Measurements from ENCODE around the gene CBFA2T3. TPM values are rescaled to one million over a fixed set of nuclear protein-coding genes. Genes with fewer than 3 reads are reported as not detected.
A peak's percentile ranks its signal among the peaks of the same experiment; 100 is the strongest.

Gene CBFA2T3
- total RNA-seq, 1 experiment from 2014 or later, result not detected

DNA sequence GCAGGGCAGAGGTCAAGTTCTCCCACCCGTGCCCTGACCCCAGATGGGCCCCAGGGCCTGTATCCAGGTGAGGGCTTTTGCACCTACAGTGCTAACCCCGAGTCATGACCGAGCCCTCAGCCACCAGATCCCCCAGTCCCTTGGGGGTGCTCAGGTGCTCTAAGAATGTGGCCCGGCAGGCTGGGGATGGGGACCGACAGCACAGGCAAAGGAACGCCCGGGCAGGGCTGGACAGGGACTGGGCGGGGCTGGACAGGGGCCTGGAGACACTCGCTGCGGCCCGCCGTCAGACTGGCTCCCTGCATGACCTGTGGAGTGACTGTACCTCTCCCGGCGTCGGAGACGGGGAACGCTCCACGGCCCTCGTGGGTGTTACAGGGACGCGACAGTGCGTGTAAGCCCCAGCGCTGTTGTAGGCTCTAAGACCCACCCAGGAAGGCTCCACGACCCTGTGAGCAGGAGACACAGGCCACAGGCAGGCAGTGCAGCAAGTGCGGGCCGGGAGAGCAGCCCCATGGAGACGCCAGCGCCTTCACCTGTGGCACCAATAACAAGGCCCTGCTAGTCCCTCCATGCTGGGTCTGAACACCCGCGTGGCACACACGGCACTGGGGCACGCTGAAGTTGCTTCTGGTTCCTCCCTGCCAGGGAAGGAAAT, 38.8 kb downstream of the CBFA2T3 start:
- no peak overlapping the region for H3K9ac ChIP-seq (ENCODE audit: low read length)

DNA sequence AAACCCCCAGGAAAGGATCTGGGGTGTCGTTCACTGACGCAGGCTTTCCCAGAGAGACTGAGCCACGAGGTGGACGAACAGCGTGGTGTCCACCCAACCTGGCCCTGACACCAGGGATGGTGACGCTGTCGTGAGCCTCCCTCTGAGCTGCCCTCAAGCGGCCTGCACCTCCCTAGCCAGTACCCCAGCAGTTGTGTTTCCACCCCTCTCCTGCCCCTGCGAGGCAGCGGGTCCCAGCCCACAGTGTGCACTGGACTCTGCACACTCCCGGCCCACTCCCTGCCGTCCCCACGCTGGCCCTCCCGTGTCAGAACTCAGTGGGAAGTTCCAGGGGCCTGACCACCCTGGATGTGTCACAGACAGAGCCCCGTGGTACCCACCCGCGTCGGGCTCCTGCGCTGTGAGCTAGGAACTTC, 39.8 kb downstream of the CBFA2T3 start:
- H3K9me2 ChIP-seq (replicated peaks; ENCODE audit: insufficient read depth, low read length), result no peaks in the 10 kb centered on the region
- 0 out of 2 replicates have a peak, but pooled peaks cover 4% of the 10 kb centered on the region for H4K20me1 ChIP-seq (ENCODE audit: insufficient read depth, low read depth, low read length)
- no peaks in the 10 kb centered on the region for H3K27me3 ChIP-seq (ENCODE audit: low read length)
- H3K9ac ChIP-seq (ENCODE audit: low read length), result no peak overlapping the region
- H3K4me2 ChIP-seq (ENCODE audit: low read depth, low read length, poor library complexity, severe bottlenecking), result no peak overlapping the region
- no peak overlapping the region for H2AFZ ChIP-seq (ENCODE audit: low read length)
- no peak overlapping the region for H3K27ac ChIP-seq (ENCODE audit: low read length)
- no peak overlapping the region for H3K4me3 ChIP-seq (ENCODE audit: low read length)
- H3K9me3 ChIP-seq (ENCODE audit: low read length), result no peaks in the 10 kb centered on the region
- H3K4me1 ChIP-seq (ENCODE audit: low read length), result peaks cover 4% of the 10 kb centered on the region
- no peaks in the 10 kb centered on the region for H3K79me2 ChIP-seq (ENCODE audit: low read length)
- DNase-seq, result no peak
- H3K36me3 ChIP-seq (ENCODE audit: insufficient read depth, low read length), result no peaks in the 10 kb centered on the region

More for the DNA sequence above, 38.8 kb downstream of the CBFA2T3 start:
- Histone ChIP-seq H3K9me2 (replicated peaks; ENCODE audit: insufficient read depth, low read length) (no peaks in the 10 kb centered on the region), H2AFZ (ENCODE audit: low read length) (no peak overlapping the region), H3K4me1 (ENCODE audit: low read length) (peaks cover 4% of the 10 kb centered on the region), H3K27me3 (ENCODE audit: low read length) (no peaks in the 10 kb centered on the region), H3K4me3 (ENCODE audit: low read length) (no peak overlapping the region), H4K20me1 (ENCODE audit: insufficient read depth, low read depth, low read length) (0 out of 2 replicates have a peak, but pooled peaks cover 4% of the 10 kb centered on the region), H3K36me3 (ENCODE audit: insufficient read depth, low read length) (no peaks in the 10 kb centered on the region), H3K9me3 (ENCODE audit: low read length) (no peaks in the 10 kb centered on the region), H3K4me2 (ENCODE audit: low read depth, low read length, poor library complexity, severe bottlenecking) (no peak overlapping the region), H3K27ac (ENCODE audit: low read length) (no peak overlapping the region), H3K79me2 (ENCODE audit: low read length) (no peaks in the 10 kb centered on the region)
- no peak for DNase-seq

DNA sequence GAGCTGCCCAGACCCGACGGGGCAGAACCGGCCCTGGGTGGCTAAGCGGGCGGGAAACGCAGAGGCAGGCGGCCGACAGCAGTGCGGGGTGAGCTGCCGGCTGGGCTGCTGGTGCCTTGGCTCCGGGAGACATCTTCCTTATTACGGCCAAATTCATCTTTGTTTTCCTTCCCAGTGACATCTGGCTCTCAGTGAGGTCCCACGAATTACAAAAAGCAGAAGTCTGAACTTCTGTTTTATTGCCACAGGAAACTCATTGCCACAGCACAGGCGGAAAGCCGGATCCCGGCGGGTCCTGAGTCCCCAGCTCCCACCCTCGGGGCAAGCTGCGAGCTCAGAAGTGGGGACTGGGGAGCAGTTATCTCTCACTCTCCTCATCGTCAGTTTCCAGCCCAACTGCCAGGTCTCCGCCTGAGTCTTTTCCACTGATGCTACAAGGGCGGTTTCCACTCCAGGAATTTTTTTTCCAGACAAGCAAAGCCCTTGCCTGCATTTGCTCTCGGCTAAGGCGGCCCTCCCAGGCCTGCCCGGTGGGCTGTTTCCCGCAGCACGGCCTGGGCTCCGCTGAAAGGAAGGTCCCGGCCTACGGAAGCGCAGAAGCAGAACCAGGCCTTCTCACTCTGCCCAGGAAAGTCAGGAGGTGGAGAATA, 40.3 kb downstream of the CBFA2T3 start:
- H3K27ac ChIP-seq (ENCODE audit: low read length), result no peak overlapping the region
- no peaks in the 10 kb centered on the region for H3K9me3 ChIP-seq (ENCODE audit: low read length)
- H3K27me3 ChIP-seq (ENCODE audit: low read length), result no peaks in the 10 kb centered on the region
- H2AFZ ChIP-seq (ENCODE audit: low read length), result no peak overlapping the region
- H4K20me1 ChIP-seq (ENCODE audit: insufficient read depth, low read depth, low read length), result 0 out of 2 replicates have a peak, but pooled peaks cover 4% of the 10 kb centered on the region
- no peak overlapping the region for H3K4me3 ChIP-seq (ENCODE audit: low read length)
- no peaks in the 10 kb centered on the region for H3K36me3 ChIP-seq (ENCODE audit: insufficient read depth, low read length)
- H3K9me2 ChIP-seq (replicated peaks; ENCODE audit: insufficient read depth, low read length), result no peaks in the 10 kb centered on the region
- H3K79me2 ChIP-seq (ENCODE audit: low read length), result no peaks in the 10 kb centered on the region
- H3K4me1 ChIP-seq (ENCODE audit: low read length), result no peaks in the 10 kb centered on the region
- DNase-seq, result no peak
- no peak overlapping the region for H3K4me2 ChIP-seq (ENCODE audit: low read depth, low read length, poor library complexity, severe bottlenecking)
- H3K9ac ChIP-seq (ENCODE audit: low read length), result no peak overlapping the region

DNA sequence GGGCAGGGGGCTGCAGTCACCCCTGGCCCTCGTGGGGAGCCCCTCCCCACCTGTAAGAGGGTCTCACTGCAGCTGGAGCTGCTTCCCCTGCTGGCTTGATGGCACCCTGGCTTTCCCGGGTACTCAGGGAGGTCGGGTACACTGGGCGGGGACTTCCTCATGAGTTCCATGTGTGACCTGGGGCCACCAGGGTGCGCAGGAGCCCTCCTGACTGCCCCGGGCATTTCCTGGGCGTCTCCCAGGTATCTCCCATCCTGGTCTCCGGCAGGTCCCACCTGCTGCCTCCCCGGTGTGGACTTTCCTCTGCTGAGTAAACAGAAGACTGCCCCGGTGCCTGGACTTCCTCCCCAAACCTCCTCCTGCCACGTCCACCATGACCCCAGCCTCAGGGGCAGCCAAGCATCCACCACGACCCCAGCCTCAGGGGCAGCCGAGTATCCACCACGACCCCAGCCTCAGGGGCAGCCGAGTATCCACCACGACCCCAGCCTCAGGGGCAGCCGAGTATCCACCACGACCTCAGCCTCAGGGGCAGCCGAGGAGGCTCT, 40.9 kb downstream of the CBFA2T3 start:
- Histone ChIP-seq H3K4me3 (ENCODE audit: low read length) (no peak overlapping the region), H3K4me1 (ENCODE audit: low read length) (no peaks in the 10 kb centered on the region), H3K9me3 (ENCODE audit: low read length) (no peaks in the 10 kb centered on the region), H3K27ac (ENCODE audit: low read length) (no peak overlapping the region), H2AFZ (ENCODE audit: low read length) (no peak overlapping the region), H4K20me1 (ENCODE audit: insufficient read depth, low read depth, low read length) (0 out of 2 replicates have a peak, but pooled peaks cover 4% of the 10 kb centered on the region), H3K79me2 (ENCODE audit: low read length) (no peaks in the 10 kb centered on the region), H3K9ac (ENCODE audit: low read length) (no peak overlapping the region), H3K36me3 (ENCODE audit: insufficient read depth, low read length) (no peaks in the 10 kb centered on the region), H3K9me2 (replicated peaks; ENCODE audit: insufficient read depth, low read length) (no peaks in the 10 kb centered on the region), H3K4me2 (ENCODE audit: low read depth, low read length, poor library complexity, severe bottlenecking) (no peak overlapping the region), H3K27me3 (ENCODE audit: low read length) (no peaks in the 10 kb centered on the region)
- peak; percentile 67 for DNase-seq

DNA sequence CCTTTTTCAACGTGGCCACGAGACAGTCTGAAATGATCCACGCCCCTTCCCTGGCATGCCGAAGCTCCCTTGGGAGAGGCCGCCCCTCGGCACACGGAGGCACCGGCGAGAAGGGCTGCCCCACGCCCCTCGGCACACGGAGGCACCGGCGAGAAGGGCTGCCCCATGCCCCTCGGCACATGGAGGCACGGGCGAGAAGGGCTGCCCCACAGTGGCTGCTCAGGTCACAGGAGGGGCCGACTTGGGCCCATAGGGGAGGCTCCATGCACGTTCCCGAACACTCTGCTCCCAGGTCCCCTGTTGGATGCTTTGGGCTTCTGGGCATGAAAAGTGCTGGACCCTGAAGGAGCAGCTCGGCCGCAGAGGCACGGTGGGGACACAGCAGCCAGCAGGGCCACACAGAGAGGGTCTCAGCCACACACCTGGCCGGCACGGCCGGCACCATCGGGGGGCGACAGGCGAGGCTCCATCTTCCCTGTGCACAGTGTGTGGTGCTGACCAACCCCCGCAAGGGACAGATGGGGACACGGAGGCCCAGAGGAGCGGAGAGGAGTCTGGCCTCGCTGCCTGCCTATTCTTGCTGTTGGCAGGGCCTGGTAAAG, 42.8 kb downstream of the CBFA2T3 start:
- no peak for DNase-seq
- Histone ChIP-seq H3K79me2 (ENCODE audit: low read length) (no peaks in the 10 kb centered on the region), H2AFZ (ENCODE audit: low read length) (no peak overlapping the region), H3K27me3 (ENCODE audit: low read length) (no peaks in the 10 kb centered on the region), H3K9me2 (replicated peaks; ENCODE audit: insufficient read depth, low read length) (no peaks in the 10 kb centered on the region), H4K20me1 (ENCODE audit: insufficient read depth, low read depth, low read length) (no peaks in the 10 kb centered on the region), H3K27ac (ENCODE audit: low read length) (no peak overlapping the region), H3K36me3 (ENCODE audit: insufficient read depth, low read length) (no peaks in the 10 kb centered on the region), H3K4me2 (ENCODE audit: low read depth, low read length, poor library complexity, severe bottlenecking) (no peak overlapping the region), H3K4me3 (ENCODE audit: low read length) (no peak overlapping the region), H3K9me3 (ENCODE audit: low read length) (no peaks in the 10 kb centered on the region; the same call in 1 of the 2 replicates), H3K9ac (ENCODE audit: low read length) (no peak overlapping the region), H3K4me1 (ENCODE audit: low read length) (no peaks in the 10 kb centered on the region)

DNA sequence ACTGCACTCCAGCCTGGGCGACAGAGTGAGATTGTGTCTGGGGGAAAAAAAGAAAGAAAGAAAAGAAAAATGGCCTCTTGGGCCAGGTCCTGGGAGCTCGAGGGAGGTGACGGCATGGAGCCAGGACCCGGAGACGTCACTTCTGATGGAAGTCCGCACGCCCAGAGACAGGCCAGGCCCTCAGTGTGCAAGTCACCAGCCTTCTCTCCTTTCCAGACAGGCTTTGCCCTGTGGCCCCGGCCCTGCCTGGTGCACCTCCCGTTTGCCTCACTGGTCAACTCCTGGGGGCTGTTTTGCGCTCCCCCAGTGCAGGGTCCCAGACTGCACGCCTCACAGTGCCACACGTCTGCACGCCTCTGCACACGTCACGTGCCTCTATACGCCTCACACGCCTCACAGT, 44.1 kb downstream of the CBFA2T3 start:
- no peak overlapping the region for H3K9ac ChIP-seq (ENCODE audit: low read length)
- H3K27me3 ChIP-seq (ENCODE audit: low read length), result no peaks in the 10 kb centered on the region
- H3K4me1 ChIP-seq (ENCODE audit: low read length), result no peaks in the 10 kb centered on the region
- no peak for DNase-seq
- no peaks in the 10 kb centered on the region for H3K9me2 ChIP-seq (replicated peaks; ENCODE audit: insufficient read depth, low read length)
- no peaks in the 10 kb centered on the region; the same call in 1 of the 2 replicates for H3K9me3 ChIP-seq (ENCODE audit: low read length)
- H4K20me1 ChIP-seq (ENCODE audit: insufficient read depth, low read depth, low read length), result no peaks in the 10 kb centered on the region
- H3K27ac ChIP-seq (ENCODE audit: low read length), result no peak overlapping the region
- H3K36me3 ChIP-seq (ENCODE audit: insufficient read depth, low read length), result no peaks in the 10 kb centered on the region
- H3K4me3 ChIP-seq (ENCODE audit: low read length), result no peak overlapping the region
- no peak overlapping the region for H2AFZ ChIP-seq (ENCODE audit: low read length)
- H3K4me2 ChIP-seq (ENCODE audit: low read depth, low read length, poor library complexity, severe bottlenecking), result no peak overlapping the region
- H3K79me2 ChIP-seq (ENCODE audit: low read length), result no peaks in the 10 kb centered on the region

DNA sequence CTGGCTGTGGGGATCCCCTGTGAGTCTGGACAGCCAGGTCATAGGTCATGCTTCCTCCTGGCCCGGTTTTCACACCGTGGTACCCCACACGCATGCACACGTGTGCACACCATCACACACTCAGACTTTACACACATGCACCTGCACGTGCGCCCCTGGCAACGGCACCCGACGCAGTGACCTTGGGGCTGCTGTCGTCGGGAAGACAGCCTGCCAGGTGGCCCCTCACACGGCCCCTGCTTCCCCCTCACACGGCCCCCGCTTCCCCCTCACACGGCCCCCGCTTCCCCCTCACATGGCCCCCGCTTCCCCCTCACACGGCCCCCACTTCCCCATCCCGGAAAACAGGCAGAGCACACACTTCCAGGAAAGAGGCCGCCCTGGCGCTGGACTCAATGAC, 45.1 kb downstream of the CBFA2T3 start:
- Histone ChIP-seq H3K27ac (ENCODE audit: low read length) (no peak overlapping the region), H3K4me1 (ENCODE audit: low read length) (no peaks in the 10 kb centered on the region), H3K36me3 (ENCODE audit: insufficient read depth, low read length) (no peaks in the 10 kb centered on the region), H3K9me2 (replicated peaks; ENCODE audit: insufficient read depth, low read length) (no peaks in the 10 kb centered on the region), H3K9me3 (ENCODE audit: low read length) (no peaks in the 10 kb centered on the region; the same call in 1 of the 2 replicates), H3K27me3 (ENCODE audit: low read length) (no peaks in the 10 kb centered on the region), H3K4me3 (ENCODE audit: low read length) (no peak overlapping the region), H4K20me1 (ENCODE audit: insufficient read depth, low read depth, low read length) (no peaks in the 10 kb centered on the region), H3K79me2 (ENCODE audit: low read length) (no peaks in the 10 kb centered on the region), H2AFZ (ENCODE audit: low read length) (no peak overlapping the region), H3K4me2 (ENCODE audit: low read depth, low read length, poor library complexity, severe bottlenecking) (no peak overlapping the region), H3K9ac (ENCODE audit: low read length) (no peak overlapping the region)
- no peak for DNase-seq

DNA sequence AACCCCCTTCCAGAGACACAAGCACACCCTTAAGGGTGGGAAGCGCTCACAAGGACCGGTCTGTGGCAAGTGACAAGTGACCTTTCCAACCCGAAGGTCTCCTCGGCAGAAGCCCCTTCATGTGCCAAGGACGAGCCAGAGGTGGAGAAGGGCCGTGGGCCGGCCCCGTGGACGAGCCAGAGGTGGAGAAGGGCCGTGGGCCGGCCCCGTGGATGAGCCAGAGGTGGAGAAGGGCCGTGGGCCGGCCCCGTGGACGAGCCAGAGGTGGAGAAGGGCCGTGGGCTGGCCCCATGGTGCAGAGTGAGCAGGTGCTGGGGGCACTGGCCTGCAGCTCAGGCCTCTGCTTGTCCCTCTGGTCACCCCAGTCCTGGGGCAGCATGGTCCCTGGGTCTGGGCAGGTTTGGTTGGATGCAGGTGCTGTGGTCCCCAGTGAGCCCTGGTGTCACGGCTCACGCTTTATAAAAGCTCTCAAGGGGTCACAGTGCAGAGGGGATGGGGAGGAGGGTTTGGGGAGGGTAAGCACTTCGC, 45.6 kb downstream of the CBFA2T3 start:
- no peaks in the 10 kb centered on the region; the same call in 1 of the 2 replicates for H3K9me3 ChIP-seq (ENCODE audit: low read length)
- H3K9ac ChIP-seq (ENCODE audit: low read length), result no peak overlapping the region
- no peak overlapping the region for H3K4me3 ChIP-seq (ENCODE audit: low read length)
- no peak overlapping the region for H3K27ac ChIP-seq (ENCODE audit: low read length)
- H3K36me3 ChIP-seq (ENCODE audit: insufficient read depth, low read length), result no peaks in the 10 kb centered on the region
- no peaks in the 10 kb centered on the region for H3K9me2 ChIP-seq (replicated peaks; ENCODE audit: insufficient read depth, low read length)
- H4K20me1 ChIP-seq (ENCODE audit: insufficient read depth, low read depth, low read length), result no peaks in the 10 kb centered on the region
- H2AFZ ChIP-seq (ENCODE audit: low read length), result no peak overlapping the region
- no peaks in the 10 kb centered on the region for H3K4me1 ChIP-seq (ENCODE audit: low read length)
- DNase-seq, result no peak
- H3K79me2 ChIP-seq (ENCODE audit: low read length), result no peaks in the 10 kb centered on the region
- no peak overlapping the region for H3K4me2 ChIP-seq (ENCODE audit: low read depth, low read length, poor library complexity, severe bottlenecking)
- no peaks in the 10 kb centered on the region for H3K27me3 ChIP-seq (ENCODE audit: low read length)
